Adrenal gland (tissue), 5 donors: ENCODE measurements around the gene HEPN1.

Experiments
- CTCF ChIP-seq, 6 experiments: fragments of 450-650 bp in 4 of 6; fragments of 200-600 bp in 2 of 6; sonication (generic) in 1 of 6; IDR thresholded peaks; 1 replicate in 5 of 6; 2 replicates in 1 of 6; pipeline versions ENCODE4 v1.5.1 to v1.8.0; 2016 to 2021; ENCODE audit warnings: antibody characterized with exemption in 6 of 6, mild to moderate bottlenecking in 2 of 6, moderate library complexity in 1 of 6
- POLR2A ChIP-seq, 2 donors: fragments of 450-650 bp; IDR thresholded peaks; one replicate each; pipeline ENCODE4 v1.6.1; 2017; ENCODE audit warnings: antibody characterized with exemption in 2 of 2, mild to moderate bottlenecking in 2 of 2, moderate library complexity in 1 of 2
- donor health status: DM: no; HTN: no; CAD: no.

GRCh38 chr11:124941703-124942102, 22.7 kb downstream of the HEPN1 start:
- TF ChIP-seq CTCF (IDR thresholded peaks at IDR 0.05) (no peak), POLR2A (IDR thresholded peaks at IDR 0.05) (no peak)
